HepG2 (cell line): Measurements from ENCODE around the gene KIF20A. TPM values are rescaled to one million over a fixed set of nuclear protein-coding genes. Genes with fewer than 3 reads are reported as not detected.
A peak's percentile ranks its signal among the peaks of the same experiment; 100 is the strongest.

Source experiments
- BRCA1 ChIP-seq: sonication (generic); formaldehyde crosslinking; IDR thresholded peaks from 2 replicates; pipeline ENCODE4 v1.4.0; 2020; ENCODE audit warnings: missing genetic modification reagents
- CCDC6 ChIP-seq: sonication (generic); formaldehyde crosslinking; IDR thresholded peaks from 2 replicates; pipeline ENCODE4 v1.8.1; 2022; ENCODE audit warnings: mild to moderate bottlenecking, missing genetic modification reagents, moderate library complexity
- DNMT3B ChIP-seq: conservative IDR thresholded peaks from 2 replicates; pipeline ENCODE4 v1.6.1; 2016; ENCODE audit warnings: missing biosample characterization, control low read depth
- GABPA ChIP-seq, 2 experiments: IDR thresholded peaks; 2 replicates each; pipeline ENCODE4 v1.6.1; 2011 to 2016; ENCODE audit warnings: low read depth in 2 of 2, low read length in 1 of 2, missing biosample characterization in 1 of 2, missing genetic modification characterization in 1 of 2
- GMEB2 ChIP-seq: IDR thresholded peaks from 2 replicates; pipeline ENCODE4 v1.6.1; 2016; ENCODE audit warnings: missing biosample characterization, missing genetic modification reagents, low read depth
- HBP1 ChIP-seq: IDR thresholded peaks from 2 replicates; pipeline ENCODE4 v1.6.1; 2016; ENCODE audit warnings: low read depth, control low read depth
- HNF4A ChIP-seq: sonication (generic); formaldehyde crosslinking; IDR thresholded peaks from 2 replicates; pipeline ENCODE4 v1.4.0; 2020; ENCODE audit warnings: missing genetic modification reagents
- ISL2 ChIP-seq: sonication (generic); formaldehyde crosslinking; IDR thresholded peaks from 2 replicates; pipeline ENCODE4 v1.5.0; 2020; ENCODE audit warnings: missing genetic modification reagents
- MNT ChIP-seq: fragments of 450-650 bp; IDR thresholded peaks from 2 replicates; pipeline ENCODE4 v1.6.1; 2016
- MTERF4 ChIP-seq: sonication (generic); formaldehyde crosslinking; IDR thresholded peaks from 2 replicates; pipeline ENCODE4 v1.8.0; 2023; ENCODE audit warnings: mild to moderate bottlenecking, missing genetic modification reagents
- SMARCC2 ChIP-seq: fragments of 450-650 bp; IDR thresholded peaks from 2 replicates; pipeline ENCODE4 v1.6.1; 2017; ENCODE audit warnings: antibody characterized with exemption, mild to moderate bottlenecking
- YEATS4 ChIP-seq: sonication (generic); formaldehyde crosslinking; IDR thresholded peaks from 2 replicates; pipeline ENCODE4 v1.4.0; 2020; ENCODE audit warnings: missing genetic modification reagents, borderline replicate concordance
- ZBTB20 ChIP-seq: sonication (generic); formaldehyde crosslinking; IDR thresholded peaks from 2 replicates; pipeline ENCODE4 v1.8.1; 2023; ENCODE audit warnings: missing genetic modification reagents, low read depth, mild to moderate bottlenecking, borderline replicate concordance
- ZFP90 ChIP-seq: sonication (generic); formaldehyde crosslinking; IDR thresholded peaks from 2 replicates; pipeline ENCODE4 v1.8.0; 2022; ENCODE audit warnings: missing genetic modification reagents, mild to moderate bottlenecking, inconsistent platforms, borderline replicate concordance
- ZNF256 ChIP-seq: sonication (generic); formaldehyde crosslinking; conservative IDR thresholded peaks from 2 replicates; pipeline ENCODE4 v1.4.0; 2020; ENCODE audit warnings: missing genetic modification reagents
- ZNF619 ChIP-seq: sonication (generic); formaldehyde crosslinking; IDR thresholded peaks from 2 replicates; pipeline ENCODE4 v1.4.0; 2020; ENCODE audit warnings: mild to moderate bottlenecking, missing genetic modification reagents
- polyA plus RNA-seq, 8 experiments: library from polyadenylated mRNA; depleted of rRNA in 3 of 8; stranded (reverse) in 7 of 8; unstranded in 1 of 8; fragments of >200 nt; fragmentation: Illumina TruSeq in 4 of 8; extraction: Trizol in 4 of 8; gene quantifications; 2 replicates each; pipeline versions ENCODE4 v1.2.1 to v1.2.3, GENCODE V29; 2011 to 2016; ENCODE audit warnings: low read depth in 4 of 8, missing spikeins in 1 of 8, mixed read lengths in 1 of 8; ENCODE audit not compliant: insufficient read depth in 1 of 8
- total RNA-seq, 5 experiments: library from RNA; depleted of rRNA; stranded (reverse); fragments of >200 nt; fragmentation: Illumina TruSeq; extraction: Trizol; gene quantifications; 2 replicates each; pipeline ENCODE4 v1.2.3, GENCODE V29; 2016; ENCODE audit warnings: low read depth in 1 of 5
- TF ChIP-seq, protein P1 (sequence below): sonication (generic); formaldehyde crosslinking; IDR thresholded peaks from 2 replicates; pipeline ENCODE4 v1.5.1; 2020; ENCODE audit warnings: missing genetic modification reagents, mild to moderate bottlenecking, borderline replicate concordance
- TF ChIP-seq, protein P2 (sequence below): sonication (generic); formaldehyde crosslinking; conservative IDR thresholded peaks from 2 replicates; pipeline ENCODE4 v1.8.1; 2023; ENCODE audit warnings: missing genetic modification reagents
- TF ChIP-seq, protein P3 (sequence below): IDR thresholded peaks from 2 replicates; pipeline ENCODE4 v1.6.1; 2012; ENCODE audit warnings: low read depth, low read length, improper control_type of control experiment

Gene KIF20A
- total and polyA plus RNA-seq, 2 of the 13 experiments (the other 11 are each of a cell fraction or from before 2014, with no cell fraction given): 17.1 to 66.8 TPM

- TF ChIP-seq DNMT3B (CRISPR knock-in tag) (peak; percentile 56; the same call in 1 of the 2 replicates), BRCA1 (CRISPR knock-in tag) (no peak), ZNF619 (CRISPR knock-in tag) (0 out of 2 replicates have a peak, but pooled peaks have one; percentile 47), MTERF4 (CRISPR knock-in tag) (no peak), CCDC6 (CRISPR knock-in tag) (no peak), YEATS4 (CRISPR knock-in tag) (peak; percentile 77), GMEB2 (CRISPR knock-in tag) (no peak), ZNF256 (CRISPR knock-in tag) (peak; percentile 79; the same call in 1 of the 2 replicates), ZFP90 (no peak), ISL2 (CRISPR knock-in tag) (peak; percentile 57), HNF4A (CRISPR knock-in tag) (no peak), ZBTB20 (CRISPR knock-in tag) (peak; percentile 65; the same call in 1 of the 2 replicates), SMARCC2 (no peak), MNT (peak; percentile 59), HBP1 (CRISPR knock-in tag) (peak; percentile 91), GABPA (IDR thresholded peaks at IDR 0.05; ENCODE audit: low read depth, low read length) (no peak), GABPA (CRISPR knock-in tag; IDR thresholded peaks at IDR 0.05; ENCODE audit: low read depth) (no peak)
- TF ChIP-seq, protein P1, sequence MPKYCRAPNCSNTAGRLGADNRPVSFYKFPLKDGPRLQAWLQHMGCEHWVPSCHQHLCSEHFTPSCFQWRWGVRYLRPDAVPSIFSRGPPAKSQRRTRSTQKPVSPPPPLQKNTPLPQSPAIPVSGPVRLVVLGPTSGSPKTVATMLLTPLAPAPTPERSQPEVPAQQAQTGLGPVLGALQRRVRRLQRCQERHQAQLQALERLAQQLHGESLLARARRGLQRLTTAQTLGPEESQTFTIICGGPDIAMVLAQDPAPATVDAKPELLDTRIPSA (CRISPR knock-in tag): no peak
- TF ChIP-seq, protein P2, sequence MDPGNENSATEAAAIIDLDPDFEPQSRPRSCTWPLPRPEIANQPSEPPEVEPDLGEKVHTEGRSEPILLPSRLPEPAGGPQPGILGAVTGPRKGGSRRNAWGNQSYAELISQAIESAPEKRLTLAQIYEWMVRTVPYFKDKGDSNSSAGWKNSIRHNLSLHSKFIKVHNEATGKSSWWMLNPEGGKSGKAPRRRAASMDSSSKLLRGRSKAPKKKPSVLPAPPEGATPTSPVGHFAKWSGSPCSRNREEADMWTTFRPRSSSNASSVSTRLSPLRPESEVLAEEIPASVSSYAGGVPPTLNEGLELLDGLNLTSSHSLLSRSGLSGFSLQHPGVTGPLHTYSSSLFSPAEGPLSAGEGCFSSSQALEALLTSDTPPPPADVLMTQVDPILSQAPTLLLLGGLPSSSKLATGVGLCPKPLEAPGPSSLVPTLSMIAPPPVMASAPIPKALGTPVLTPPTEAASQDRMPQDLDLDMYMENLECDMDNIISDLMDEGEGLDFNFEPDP: no peak
- TF ChIP-seq, protein P3, sequence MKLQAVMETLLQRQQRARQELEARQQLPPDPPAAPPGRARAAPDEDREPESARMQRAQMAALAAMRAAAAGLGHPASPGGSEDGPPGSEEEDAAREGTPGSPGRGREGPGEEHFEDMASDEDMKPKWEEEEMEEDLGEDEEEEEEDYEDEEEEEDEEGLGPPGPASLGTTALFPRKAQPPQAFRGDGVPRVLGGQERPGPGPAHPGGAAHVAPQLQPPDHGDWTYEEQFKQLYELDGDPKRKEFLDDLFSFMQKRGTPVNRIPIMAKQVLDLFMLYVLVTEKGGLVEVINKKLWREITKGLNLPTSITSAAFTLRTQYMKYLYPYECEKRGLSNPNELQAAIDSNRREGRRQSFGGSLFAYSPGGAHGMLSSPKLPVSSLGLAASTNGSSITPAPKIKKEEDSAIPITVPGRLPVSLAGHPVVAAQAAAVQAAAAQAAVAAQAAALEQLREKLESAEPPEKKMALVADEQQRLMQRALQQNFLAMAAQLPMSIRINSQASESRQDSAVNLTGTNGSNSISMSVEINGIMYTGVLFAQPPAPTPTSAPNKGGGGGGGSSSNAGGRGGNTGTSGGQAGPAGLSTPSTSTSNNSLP: no peak; the same call in 1 of the 2 replicates
Measured at GRCh38 chr5:138213161-138214029, 34.5 kb downstream of the KIF20A start, which contains the start of gene CDC23 (continued).
